HL-60/S4 (cell line): ENCODE data around the gene LGALS3BP.
"Not testable (repeated sequence)": the region's sequence is repeated elsewhere in the genome, so short reads cannot be mapped to it uniquely, and the experiment has no call there.

Source experiments
- in situ Hi-C: fragments of 300-500 bp; cut with MboI; formaldehyde crosslinking; loops from 2 replicates; pipeline ENCODE4 v1.14.3; 2022; ENCODE audit warnings: low sequenced_read_pairs

The LGALS3BP gene, protein sequence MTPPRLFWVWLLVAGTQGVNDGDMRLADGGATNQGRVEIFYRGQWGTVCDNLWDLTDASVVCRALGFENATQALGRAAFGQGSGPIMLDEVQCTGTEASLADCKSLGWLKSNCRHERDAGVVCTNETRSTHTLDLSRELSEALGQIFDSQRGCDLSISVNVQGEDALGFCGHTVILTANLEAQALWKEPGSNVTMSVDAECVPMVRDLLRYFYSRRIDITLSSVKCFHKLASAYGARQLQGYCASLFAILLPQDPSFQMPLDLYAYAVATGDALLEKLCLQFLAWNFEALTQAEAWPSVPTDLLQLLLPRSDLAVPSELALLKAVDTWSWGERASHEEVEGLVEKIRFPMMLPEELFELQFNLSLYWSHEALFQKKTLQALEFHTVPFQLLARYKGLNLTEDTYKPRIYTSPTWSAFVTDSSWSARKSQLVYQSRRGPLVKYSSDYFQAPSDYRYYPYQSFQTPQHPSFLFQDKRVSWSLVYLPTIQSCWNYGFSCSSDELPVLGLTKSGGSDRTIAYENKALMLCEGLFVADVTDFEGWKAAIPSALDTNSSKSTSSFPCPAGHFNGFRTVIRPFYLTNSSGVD

DNA sequence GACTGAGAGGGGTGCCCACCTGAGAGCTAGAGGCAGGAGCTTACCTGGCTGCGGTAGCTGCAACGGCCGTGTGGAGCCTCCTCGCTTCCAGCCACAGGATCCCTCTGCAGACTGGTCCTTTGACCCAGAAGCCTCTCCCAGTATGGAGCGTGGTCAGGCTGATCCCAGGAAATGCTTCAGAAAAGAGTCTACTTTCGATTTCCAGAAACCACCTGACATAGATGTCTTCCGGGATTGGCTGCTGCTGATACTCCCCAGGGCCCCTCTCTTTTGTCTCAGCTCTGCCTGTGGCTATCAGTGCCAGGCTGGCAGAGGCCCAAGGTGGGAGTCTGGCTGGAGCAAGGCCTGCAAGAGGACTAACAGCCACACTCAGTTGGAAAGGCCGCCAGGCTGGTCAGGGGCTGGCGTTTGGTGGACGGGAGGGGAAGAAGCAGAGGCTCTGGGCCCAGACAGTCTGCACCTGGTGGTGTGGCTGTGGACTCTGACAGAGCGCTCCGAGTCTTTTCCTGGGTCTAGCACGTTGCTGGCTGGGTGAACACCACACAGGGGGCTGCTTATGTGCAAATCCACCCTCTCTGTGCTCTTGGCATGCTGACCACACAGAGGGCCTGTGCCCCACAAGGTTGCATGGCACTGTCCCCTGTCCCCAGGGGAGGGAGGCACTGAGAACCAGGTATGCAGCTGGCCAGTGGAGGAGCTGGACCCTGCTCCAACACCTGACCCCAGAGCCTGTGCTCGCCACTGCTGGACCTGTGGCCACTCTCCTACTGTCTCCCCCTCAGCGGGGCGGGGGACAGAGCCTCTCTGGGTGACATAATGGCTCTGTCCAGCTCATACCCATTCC lies at the start of gene LGALS3BP:
TSS of gene LGALS3BP (minus strand) at position 144 of the 844 bp plus-strand sequence. CDS start 2,732 bp downstream, outside the sequence.
- in situ Hi-C loops, result no loop called here

DNA sequence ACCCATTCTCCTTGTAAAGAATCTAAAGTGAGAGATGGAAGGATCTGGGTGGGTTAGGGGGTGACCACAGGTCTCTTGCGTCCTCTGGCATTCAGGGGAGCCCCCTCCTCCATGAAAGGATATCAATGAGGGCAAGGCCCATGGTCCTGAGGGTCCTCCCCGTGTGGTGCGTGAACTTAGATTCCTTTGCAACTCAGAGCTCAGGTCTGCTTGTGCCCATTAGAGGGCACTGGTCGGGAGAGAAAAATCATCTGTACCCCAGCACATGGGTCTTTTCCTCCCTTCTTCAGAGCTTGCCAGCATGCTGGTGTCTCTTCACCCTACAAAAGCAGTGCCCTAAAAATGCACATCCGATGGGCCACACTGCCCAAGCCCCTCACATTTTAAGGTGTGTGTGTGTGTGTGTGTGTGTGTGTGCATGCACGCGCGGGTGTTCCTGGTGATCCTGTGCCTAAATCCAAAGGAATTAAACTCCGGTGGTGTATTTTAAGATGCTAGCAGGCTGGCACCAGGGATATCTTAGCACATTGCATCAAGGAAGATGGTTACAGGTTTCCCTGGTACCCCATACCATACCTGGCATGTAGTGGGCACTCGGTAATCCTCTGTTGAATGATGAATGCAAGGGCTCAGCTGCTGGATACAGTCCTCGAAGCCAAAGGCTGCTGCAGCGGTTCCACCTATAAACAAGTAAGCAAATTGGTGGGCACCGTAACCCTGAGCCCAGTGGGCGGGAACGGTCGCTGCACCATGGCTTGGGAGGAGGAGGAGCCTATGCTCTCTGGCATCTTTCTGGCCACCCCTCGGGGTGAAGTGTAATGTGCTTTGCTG lies 49.0 kb upstream of the LGALS3BP start:
- in situ Hi-C loops, result no loop called here

DNA sequence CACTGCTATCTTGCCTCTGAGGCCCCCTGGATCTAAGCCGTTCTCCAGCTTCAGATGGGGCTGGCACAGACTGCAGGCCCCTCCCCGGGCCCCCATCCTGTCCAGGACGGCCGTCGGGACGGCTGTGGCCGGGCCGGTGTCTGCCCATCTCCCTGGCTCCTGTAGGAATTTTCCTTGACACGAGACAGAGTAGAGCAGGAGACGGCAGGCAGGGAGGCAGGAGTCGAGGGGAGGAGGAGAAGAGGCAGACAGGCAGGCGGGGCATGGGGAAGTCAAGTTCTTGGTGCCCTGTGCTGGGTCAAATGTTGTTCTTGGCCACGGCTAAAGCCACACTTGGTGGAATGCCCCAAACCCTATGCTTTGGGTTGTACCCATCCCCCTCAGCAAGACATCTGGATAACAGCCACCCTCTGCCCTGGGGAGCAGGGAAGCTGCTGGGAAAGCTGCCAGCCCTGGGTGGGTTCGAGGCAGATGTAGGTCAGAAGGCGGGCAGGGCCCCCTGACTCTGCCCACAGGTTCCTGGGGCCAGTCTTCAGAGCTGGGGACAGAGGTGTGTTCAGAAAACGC lies 48.3 kb upstream of the LGALS3BP start:
- in situ Hi-C loops, result no loop called here

DNA sequence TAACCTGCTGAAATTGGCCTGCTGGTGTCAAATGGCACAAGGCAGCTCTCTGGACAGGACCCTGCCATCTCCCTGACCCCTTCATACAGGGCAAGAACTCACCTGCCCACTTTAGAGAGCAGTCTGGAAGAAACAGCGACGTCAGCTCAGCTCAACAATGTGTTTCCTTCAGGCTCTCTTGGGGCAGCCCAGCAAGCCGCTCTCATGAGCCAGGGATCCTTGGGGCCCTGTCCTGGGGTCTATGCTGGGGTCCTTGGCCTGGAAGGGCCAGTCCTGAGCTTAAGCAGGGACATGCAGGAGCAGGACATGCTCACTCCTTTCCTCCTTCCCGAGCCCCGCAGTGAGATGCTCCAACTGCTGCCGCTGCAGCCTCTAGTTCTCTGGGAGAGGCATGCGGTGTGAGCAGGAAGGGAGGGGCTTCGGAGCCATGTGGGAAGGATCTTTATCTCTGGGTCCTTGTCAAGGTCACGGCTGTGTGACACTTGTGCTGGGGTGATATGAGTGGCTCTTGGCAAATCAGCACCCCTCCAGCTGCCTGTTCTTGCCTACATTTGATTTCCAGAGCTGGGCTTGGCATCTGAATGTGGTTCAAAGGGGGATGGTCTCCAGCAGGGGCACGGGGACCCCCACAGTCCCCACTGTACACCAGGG lies 47.7 kb upstream of the LGALS3BP start:
- in situ Hi-C loops, result no loop called here

DNA sequence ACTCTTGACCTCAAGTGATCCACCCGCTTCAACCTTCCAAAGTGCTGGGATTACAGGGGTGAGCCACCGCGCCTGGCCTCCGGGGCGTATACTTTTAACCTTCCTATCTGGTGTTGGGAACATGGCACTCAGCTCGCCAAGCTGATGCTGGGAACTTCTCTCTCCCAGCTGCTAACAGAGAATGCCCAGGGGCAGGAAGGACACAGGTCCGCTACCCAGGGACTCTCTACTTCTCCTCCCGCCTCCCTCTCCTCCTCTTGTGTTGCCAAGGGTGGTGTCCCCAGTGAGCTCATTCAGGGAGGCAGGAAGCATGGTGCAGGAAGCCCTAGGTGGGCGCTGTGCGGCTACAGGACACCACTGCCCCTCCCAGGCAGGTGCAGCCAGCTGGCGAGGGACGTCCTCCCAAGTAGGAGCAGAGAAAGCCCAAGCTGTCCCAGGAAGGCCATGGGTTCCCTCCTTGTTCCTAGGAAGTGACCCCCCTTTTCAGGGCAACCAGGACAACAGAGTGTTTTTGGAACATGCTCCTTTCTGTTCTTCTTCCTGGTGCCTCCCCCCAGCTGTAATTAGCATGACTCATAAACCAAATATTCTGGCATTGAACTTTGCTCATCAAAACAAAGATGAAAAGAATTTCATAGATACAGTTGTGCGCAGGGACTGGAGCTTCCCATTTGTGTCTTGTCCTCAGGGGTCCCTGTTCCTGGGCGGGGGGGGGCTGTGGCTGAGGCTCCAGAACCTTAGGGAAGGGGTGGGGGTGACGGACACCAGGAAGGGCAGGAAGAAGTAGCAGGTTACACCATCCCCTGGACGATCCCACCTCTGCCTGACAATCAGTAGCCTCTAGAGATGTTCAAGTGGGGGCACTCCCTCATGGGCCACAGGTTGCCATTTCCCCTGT lies 46.9 kb upstream of the LGALS3BP start:
- in situ Hi-C loops, result no loop called here

DNA sequence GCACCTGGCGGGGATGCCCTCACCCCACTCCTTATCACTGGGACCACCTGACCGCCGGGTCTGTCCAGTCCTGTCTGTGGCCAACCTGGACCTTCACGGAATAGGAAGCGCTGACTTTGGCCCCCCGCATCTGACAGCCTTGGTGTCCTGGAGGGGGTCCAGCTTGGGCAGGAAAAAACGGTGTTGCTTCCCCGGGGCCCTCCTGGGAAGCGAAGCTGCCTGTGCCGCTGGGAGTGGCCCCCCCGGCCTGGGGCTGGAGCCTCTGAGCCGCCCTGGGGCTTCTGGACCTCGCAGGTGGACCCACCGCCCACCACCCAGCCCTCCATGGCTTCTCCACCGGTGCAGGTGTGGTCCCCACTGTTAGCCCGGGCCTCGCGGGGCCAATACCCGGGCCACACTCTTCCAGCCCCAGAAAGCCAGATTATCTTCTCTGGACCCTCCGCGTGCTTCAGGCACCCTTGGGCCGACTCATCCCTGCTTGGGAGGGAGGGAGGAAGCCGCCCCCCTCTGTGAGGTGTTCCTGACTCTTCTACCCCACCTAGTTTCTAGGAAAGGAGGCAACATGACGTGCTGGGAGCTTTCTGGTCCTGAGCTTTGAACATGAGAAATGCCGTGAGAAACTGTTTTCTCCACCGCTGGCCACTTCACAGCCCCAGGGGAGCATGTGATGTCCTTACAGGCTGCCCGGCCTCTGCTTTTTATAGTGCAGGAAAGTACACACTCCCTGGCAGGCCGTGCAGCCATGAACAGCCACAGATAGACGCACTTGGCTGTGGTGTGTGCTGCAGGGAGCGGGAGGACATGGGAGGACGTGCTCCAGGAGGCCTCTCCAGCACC lies 45.4 kb upstream of the LGALS3BP start:
- in situ Hi-C loops, result no loop called here

DNA sequence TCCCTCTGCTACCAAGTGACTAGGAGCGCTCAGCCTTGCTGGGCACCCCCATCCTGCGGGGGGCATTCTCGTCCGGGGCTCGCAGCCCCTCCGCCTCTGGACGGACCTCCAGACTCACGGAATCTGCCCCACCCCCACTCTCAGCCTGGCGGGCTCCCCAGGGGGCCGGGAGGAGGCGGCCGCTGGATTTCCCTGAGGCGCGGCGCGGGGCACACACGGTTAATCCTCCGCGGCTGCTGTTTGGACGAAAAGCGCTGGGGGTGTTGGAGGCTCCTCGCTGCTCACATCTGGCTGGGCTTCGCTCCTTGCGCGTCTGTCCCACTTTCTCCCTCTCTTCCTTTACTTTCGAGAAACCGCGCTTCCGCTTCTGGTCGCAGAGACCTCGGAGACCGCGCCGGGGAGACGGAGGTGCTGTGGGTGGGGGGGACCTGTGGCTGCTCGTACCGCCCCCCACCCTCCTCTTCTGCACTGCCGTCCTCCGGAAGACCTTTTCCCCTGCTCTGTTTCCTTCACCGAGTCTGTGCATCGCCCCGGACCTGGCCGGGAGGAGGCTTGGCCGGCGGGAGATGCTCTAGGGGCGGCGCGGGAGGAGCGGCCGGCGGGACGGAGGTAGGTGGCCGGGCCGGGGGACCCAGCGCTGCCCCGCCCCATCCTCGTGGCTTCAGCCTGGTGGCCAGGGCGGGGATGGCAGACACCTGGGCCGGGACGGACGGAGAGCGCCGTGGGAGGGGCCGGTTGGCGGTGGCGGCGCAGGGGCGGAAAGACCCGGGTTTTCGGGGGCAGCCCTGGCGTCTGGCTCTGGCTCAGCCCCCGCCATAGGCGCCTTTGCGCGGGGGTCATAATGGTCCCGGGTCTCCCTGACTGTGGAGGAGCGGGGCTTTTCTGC lies 44.4 kb upstream of the LGALS3BP start, which contains the start of gene C1QTNF1:
TSS of gene C1QTNF1 (plus strand) at position 284 of the 886 bp plus-strand sequence. CDS start 19,800 bp downstream, outside the sequence.
- in situ Hi-C loops, result no loop called here

DNA sequence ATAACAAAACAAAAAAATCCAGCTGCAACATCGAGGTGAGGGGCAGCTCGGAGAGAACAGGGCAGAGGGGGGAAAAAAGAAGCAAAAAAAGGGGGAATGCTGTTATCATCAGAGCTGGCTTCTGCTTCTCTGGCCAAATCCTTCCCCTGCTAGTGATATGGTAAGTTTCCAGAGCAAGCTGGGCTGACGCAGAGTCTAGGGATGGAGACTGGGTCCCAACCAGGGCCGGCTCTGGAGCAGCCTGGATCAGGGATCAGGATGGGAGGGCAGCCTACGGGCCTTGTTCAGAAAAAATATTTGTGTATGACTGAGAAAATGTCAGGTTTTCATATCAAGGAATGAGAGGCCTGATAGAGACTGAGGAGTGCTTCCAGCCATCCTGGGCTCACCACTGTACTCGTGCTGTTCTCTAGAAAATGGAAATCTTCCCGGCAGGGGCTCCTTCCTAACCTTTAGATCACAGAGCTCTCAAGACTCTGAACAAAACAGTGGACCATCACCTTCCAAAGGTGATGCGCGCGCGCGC lies 43.5 kb upstream of the LGALS3BP start:
- in situ Hi-C loops, result no loop called here

DNA sequence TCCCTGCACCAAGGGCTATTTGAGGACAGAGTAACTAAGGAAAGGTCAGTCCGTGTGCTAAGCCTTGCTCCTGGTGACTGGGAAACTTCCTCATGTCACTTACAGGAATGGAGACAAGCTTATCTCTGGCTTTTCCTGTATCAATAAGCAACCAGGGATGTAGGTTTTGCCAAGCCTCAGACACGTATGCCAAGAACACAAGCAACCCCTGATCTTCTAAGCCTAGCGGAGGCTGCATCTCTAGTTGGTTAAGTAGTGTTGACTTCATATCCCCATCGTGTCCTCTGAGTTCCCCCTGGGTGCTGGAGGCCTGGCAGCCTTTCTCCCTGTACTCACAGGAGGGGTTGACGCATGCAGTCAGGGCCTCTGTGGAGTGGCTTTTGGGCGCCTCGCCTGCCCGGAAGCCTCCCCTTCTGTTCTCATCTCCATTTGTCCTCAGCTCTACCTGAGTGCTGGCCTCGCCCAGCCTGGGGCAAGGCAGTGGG lies 42.8 kb upstream of the LGALS3BP start:
- in situ Hi-C loops, result no loop called here

DNA sequence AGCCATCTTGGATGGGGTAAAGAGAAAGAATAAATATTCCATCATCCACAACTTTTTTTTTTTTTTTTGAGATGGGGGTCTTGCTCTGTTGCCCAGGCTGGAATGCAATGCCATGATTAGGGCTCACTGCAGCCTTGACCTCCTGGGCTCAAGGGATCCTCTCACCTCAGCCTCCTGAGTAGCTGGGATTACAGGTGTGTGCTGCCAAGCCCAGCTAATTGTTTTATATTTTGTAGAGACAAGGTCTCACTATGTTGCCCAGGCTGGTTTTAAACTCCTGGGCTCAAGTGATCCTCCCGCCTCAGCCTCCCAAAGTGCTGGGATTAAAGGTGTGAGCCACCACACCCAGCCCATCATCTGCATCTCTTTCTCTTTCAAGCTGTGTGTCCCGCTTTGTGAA lies 42.2 kb upstream of the LGALS3BP start:
- in situ Hi-C loops, result not testable (repeated sequence)

DNA sequence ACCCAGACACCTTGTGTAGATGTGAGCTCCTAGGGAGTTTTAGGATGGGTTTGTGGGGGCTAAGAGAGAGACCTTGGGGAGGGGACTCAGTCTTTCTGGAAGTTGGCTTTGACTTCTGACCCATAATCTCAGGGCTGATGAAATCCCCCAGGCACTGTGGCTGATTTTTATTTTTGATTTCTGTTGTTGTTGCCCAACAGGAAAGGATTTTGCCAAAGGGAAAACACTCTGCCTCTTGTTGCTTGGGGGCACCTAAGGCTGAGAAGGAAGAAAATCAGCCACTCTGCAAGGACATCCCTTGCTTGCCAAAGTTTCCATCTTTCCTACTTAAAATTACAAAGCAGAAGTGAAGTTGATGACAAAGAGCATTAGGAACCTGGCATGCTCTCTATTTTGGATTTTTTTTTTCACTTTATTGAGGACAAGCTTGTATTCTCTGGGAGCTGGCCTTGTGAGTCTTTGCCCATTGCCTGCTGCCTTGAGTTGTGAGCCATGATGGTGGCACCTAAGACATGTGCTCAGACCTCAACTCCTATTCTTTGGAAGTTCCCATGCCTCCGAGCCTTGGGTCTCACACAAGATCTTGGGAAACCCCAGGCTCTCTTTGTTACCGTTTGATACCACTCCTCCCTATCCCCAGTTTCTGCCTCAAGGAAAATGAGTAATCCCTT lies 41.0 kb upstream of the LGALS3BP start:
- in situ Hi-C loops, result no loop called here

DNA sequence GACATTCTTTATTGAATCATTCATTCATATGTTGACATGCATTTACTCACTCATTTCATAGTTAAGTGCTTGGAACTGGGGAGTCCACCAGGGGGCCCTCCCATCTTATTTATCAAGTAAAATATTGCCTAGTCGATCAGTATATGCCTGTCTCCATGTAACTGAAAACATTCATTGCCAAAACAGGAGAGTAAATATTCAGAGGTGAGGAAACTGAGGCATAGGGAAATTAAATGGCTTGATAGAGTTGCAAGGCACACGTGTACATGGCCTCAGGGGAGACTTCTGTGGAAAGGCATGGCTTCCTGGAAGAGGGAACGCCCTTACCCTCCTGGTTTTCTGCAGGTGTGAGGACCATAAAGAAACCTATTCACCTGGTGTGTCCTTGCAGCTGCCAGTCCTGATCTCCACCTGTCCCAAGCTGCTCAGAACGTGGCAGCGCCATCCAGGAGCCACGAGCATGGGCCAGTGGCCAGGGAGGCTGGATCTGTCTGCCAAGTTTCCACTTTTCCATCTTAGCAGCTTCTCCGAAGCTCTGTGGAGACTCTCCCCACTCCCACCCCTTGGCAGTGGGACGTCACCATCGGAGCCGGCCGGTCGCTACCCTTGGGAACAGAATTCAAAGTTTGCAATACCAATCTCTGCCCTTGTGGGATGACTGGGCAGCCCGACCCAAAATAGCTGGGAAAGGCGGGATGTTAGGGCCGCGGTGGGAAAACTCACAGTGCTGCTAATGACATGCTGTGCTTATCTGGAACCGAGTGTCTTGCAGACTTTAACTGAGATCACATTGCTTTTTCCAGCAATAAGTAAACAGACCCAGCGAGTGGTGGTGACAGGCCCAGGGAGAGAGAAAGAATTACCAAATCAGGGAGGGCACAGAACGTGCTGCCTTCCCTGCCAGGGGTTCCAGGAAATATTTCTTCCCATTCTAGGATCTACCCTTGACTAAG lies 40.2 kb upstream of the LGALS3BP start:
- in situ Hi-C loops, result no loop called here

DNA sequence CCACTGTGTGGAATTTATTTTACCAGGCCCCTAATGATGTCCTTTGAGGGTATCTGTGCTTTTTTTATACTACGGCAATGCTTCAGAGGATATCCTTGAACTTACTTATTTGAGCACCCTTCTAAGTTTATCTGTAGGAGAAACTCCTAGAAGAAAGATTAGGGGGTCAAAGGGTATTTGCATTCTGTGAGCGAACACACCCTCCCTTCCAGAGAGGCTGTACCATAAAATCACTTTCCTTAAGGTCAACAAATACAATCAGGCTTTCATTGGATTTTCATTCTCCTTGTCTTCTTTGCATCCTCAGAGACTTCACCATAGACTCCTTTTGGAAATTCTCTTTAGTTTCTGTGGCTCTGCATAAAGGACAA lies 39.5 kb upstream of the LGALS3BP start:
- in situ Hi-C loops, result no loop called here

DNA sequence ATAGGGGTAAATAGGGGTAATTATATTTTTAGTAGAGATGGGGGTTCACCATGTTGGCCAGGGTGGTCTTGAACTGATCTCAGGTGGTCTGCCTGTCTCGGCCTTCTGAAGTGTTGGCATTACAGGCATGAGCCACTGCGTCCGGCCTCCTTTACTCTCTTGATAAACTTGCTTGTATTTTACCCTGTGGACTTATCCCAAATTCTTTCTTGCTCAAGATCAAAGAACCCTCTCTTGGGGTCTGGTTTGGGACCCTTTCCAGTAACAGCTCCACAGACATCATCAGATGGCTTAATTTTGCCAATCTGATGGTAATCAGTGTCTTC lies 38.6 kb upstream of the LGALS3BP start:
- in situ Hi-C loops, result no loop called here
